ENCODE results near the gene GPAT3. TPM values are rescaled to one million over a fixed set of nuclear protein-coding genes. Genes with fewer than 3 reads are reported as not detected.

GPAT3 gene
- total RNA-seq, 1 donor from 2014 or later = not detected

GRCh38 chr4:83599183-83599582, 63.3 kb downstream of the GPAT3 start:
- no peak overlapping the region for H3K4me3 Mint-ChIP-seq (ENCODE audit: unreplicated experiment)
- H3K4me1 Mint-ChIP-seq (ENCODE audit: unreplicated experiment) = peaks cover 7% of the 10 kb centered on the region
- peaks cover 4% of the 10 kb centered on the region for H3K9me3 Mint-ChIP-seq (ENCODE audit: unreplicated experiment)
- no peak for TF ChIP-seq CTCF (IDR thresholded peaks at IDR 0.05)
- H3K36me3 Mint-ChIP-seq (ENCODE audit: unreplicated experiment) = no peaks in the 10 kb centered on the region
- no peak overlapping the region for H3K27ac Mint-ChIP-seq (ENCODE audit: unreplicated experiment)
- no peak for DNase-seq (ENCODE audit: extremely low spot score, unreplicated experiment)
- H3K27me3 Mint-ChIP-seq (ENCODE audit: unreplicated experiment) = no peaks in the 10 kb centered on the region

- DNase-seq (ENCODE audit: extremely low spot score, unreplicated experiment) = no peak
- H3K36me3 Mint-ChIP-seq (ENCODE audit: unreplicated experiment) = no peaks in the 10 kb centered on the region
- H3K27me3 Mint-ChIP-seq (ENCODE audit: unreplicated experiment) = peaks cover 7% of the 10 kb centered on the region
- no peak for TF ChIP-seq CTCF (IDR thresholded peaks at IDR 0.05)
- H3K9me3 Mint-ChIP-seq (ENCODE audit: unreplicated experiment) = peaks cover 4% of the 10 kb centered on the region
- no peak overlapping the region for H3K27ac Mint-ChIP-seq (ENCODE audit: unreplicated experiment)
- H3K4me1 Mint-ChIP-seq (ENCODE audit: unreplicated experiment) = peaks cover 7% of the 10 kb centered on the region
- H3K4me3 Mint-ChIP-seq (ENCODE audit: unreplicated experiment) = no peak overlapping the region
Measured at GRCh38 chr4:83603129-83603528, 67.2 kb downstream of the GPAT3 start.

- TF ChIP-seq CTCF (IDR thresholded peaks at IDR 0.05) = no peak
- Mint-ChIP-seq H3K4me3 (ENCODE audit: unreplicated experiment) (no peak overlapping the region), H3K27me3 (ENCODE audit: unreplicated experiment) (peaks cover 11% of the 10 kb centered on the region), H3K4me1 (ENCODE audit: unreplicated experiment) (peaks cover 7% of the 10 kb centered on the region), H3K9me3 (ENCODE audit: unreplicated experiment) (peaks cover 4% of the 10 kb centered on the region), H3K36me3 (ENCODE audit: unreplicated experiment) (no peaks in the 10 kb centered on the region), H3K27ac (ENCODE audit: unreplicated experiment) (no peak overlapping the region)
- no peak for DNase-seq (ENCODE audit: extremely low spot score, unreplicated experiment)
Measured at GRCh38 chr4:83604321-83604720, 68.4 kb downstream of the GPAT3 start.

GRCh38 chr4:83605210-83605609, 69.3 kb downstream of the GPAT3 start:
- DNase-seq (ENCODE audit: extremely low spot score, unreplicated experiment) = no peak
- Mint-ChIP-seq H3K27me3 (ENCODE audit: unreplicated experiment) (peaks cover 13% of the 10 kb centered on the region), H3K27ac (ENCODE audit: unreplicated experiment) (no peak overlapping the region), H3K36me3 (ENCODE audit: unreplicated experiment) (no peaks in the 10 kb centered on the region), H3K9me3 (ENCODE audit: unreplicated experiment) (peaks cover under 1% of the 10 kb centered on the region), H3K4me3 (ENCODE audit: unreplicated experiment) (no peak overlapping the region), H3K4me1 (ENCODE audit: unreplicated experiment) (peaks cover 7% of the 10 kb centered on the region)
- no peak for TF ChIP-seq CTCF (IDR thresholded peaks at IDR 0.05)

GRCh38 chr4:83605744-83606172, 69.8 kb downstream of the GPAT3 start:
- Mint-ChIP-seq H3K4me1 (ENCODE audit: unreplicated experiment) (peaks cover 7% of the 10 kb centered on the region), H3K9me3 (ENCODE audit: unreplicated experiment) (no peaks in the 10 kb centered on the region), H3K4me3 (ENCODE audit: unreplicated experiment) (no peak overlapping the region), H3K36me3 (ENCODE audit: unreplicated experiment) (no peaks in the 10 kb centered on the region), H3K27ac (ENCODE audit: unreplicated experiment) (no peak overlapping the region), H3K27me3 (ENCODE audit: unreplicated experiment) (peaks cover 13% of the 10 kb centered on the region)
- no peak for TF ChIP-seq CTCF (IDR thresholded peaks at IDR 0.05)
- no peak for DNase-seq (ENCODE audit: extremely low spot score, unreplicated experiment)

Measured in osteocyte (in vitro differentiated cells).